SIG-M5 treated with dmso at 0.1 percent for 504 hours (cell line): Measurements from ENCODE around the gene GYPB.
A peak's percentile ranks its signal among the peaks of the same experiment; 100 is the strongest.
"Not testable (repeated sequence)": the region's sequence is repeated elsewhere in the genome, so short reads cannot be mapped to it uniquely, and the experiment has no call there.

Experiments
- DNase-seq: peaks from one replicate; lab custom pipeline; 2025; ENCODE audit not compliant: unreplicated experiment; lab: John Stamatoyannopoulos, UW

GYPB gene

GRCh38 chr4:144019277-144019676 lies at the start of gene GYPB:
TSS of gene GYPB (minus strand) at chr4:144019380. CDS start at chr4:144019287, 93 bp downstream.
- not testable (repeated sequence) for DNase-seq

- DNase-seq, result not testable (repeated sequence)
These were observed 42.4 kb upstream of the GYPB start for GRCh38 chr4:144061556-144061955.

GRCh38 chr4:144060234-144060859 lies 41.2 kb upstream of the GYPB start:
- DNase-seq, result not testable (repeated sequence)

GRCh38 chr4:144056800-144057199 lies 37.6 kb upstream of the GYPB start:
- DNase-seq, result no peak

- DNase-seq, result not testable (repeated sequence)
These were observed 36.2 kb upstream of the GYPB start for GRCh38 chr4:144055336-144055735.

- not testable (repeated sequence) for DNase-seq
These were observed 32.3 kb upstream of the GYPB start for GRCh38 chr4:144051494-144051893.

- DNase-seq, result not testable (repeated sequence)
These were observed 31.5 kb upstream of the GYPB start for GRCh38 chr4:144050631-144051030.

GRCh38 chr4:144049495-144050424 lies 30.6 kb upstream of the GYPB start:
- DNase-seq, result not testable (repeated sequence)

DNA sequence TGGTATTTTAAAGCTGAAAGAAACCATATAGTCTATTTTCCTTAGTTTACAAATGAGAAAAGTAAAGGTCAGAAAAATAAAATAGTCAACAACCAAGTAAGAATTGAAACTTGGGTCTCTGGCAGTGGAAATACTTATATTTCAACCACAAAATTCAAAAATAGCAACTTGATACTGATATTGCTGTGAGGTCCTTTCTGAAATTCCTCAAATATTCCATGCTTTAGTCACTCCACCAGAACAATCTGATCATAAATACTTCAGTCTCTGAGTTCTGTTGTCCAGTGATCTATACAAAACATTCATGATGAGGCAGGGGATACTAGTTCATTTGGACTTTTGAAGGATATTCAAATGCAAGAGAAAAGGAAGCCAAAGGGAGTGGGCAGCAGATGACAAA lies 25.8 kb upstream of the GYPB start:
- DNase-seq, result not testable (repeated sequence)

DNA sequence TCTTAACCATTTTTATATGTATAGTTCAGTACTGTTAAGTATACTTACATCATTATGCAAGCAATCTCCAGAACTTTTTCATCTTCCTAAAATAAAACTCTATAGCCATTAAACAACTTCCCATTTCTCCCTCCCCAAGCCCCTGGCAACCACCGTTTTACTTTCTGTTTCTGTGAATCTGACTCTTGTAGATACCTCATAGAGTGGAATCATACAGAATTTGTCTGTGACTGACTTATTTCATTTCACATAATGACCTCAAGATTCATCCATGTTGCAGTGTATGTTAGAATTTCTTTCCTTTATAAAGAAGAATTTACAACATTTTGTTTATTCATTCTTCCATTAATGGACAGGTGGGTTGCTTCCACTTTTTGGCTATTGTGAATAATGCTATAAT lies 13.4 kb upstream of the GYPB start:
- DNase-seq, result not testable (repeated sequence)

DNA sequence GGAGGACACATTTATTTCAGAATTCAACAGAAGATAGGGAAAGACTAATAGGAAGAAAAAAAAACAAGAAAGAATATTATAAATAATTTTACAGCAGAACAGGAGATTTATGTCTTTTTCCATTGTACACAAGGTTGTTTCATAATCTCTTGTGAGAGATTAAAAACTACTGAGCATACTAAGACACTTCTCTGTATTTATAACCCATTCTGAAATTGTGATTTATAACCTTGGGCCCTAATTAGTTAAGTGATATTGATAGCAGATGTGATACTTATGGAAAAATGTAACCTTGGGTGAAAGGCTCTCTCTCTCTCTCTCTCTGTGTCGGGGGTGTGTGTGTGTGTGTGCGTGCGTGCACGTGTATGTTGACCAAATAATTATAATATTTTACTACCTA lies 12.7 kb upstream of the GYPB start:
- not testable (repeated sequence) for DNase-seq

DNA sequence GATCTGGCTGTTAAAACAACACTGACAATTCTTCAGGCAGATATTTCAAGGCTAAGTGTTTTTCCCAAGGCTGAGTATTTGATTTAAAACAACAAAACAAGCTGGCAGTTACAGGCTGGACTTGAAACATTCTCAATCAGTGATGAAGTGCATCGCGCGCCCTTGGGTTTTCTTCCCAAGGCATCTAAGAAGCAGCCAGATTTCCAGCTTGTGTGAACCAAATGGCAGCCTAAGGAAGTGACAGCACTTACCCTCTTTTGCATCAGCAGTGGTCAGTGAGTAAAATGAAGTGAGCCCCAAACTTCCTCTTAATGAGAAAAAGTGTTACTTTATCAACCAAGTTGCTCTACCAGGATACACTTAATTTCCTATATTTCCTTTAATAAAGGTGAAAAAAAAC lies 12.2 kb upstream of the GYPB start:
- not testable (repeated sequence) for DNase-seq

GRCh38 chr4:144030708-144031107 lies 11.5 kb upstream of the GYPB start:
- DNase-seq, result not testable (repeated sequence)

DNA sequence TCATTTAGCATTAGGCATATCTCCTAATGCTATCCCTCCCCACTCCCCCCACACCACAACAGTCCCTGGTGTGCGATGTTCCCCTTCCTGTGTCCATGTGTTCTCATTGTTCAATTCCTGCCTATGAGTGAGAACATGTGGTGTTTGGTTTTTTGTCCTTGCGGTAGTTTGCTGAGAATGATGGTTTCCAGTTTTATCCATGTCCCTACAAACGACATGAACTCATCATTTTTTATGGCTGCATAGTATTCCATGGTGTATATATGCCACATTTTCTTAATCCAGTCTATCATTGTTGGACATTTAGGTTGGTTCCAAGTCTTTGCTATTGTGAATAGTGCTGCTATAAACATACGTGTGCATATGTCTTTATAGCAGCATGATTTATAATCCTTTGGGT lies 7.5 kb upstream of the GYPB start:
- not testable (repeated sequence) for DNase-seq

DNA sequence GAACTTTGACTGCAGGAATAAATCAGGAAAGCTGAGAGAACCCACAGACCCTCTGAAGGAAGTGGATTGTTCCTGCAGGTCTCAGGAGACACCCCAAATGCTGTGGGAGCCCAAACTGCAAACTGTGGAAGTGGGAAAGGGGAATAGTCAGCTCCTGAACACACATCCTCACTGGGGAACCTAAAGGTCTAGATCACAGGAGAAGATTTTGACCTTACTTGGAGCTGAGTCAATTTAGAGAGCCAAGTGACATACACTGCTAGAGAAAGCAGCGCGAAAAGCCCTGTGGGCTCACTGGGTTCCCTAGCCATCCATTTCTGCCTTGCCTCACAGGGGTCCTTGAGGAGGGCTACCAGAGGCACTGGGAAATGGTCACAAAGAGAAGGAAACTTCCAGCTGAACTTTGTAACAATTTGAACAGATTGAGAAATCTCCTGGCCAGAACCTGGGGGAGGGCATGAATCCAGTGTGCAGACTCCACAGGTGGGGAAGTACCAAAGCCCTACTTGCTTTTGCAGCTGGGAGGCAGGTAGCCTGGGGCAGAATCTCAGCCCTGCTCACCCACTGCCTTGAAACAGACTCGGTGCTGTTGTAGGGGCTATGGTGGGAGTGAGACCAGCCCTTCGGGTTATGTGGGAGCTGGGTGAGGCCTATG lies 5.3 kb upstream of the GYPB start:
- DNase-seq, result not testable (repeated sequence)

GRCh38 chr4:144022772-144023400 lies 3.7 kb upstream of the GYPB start:
- DNase-seq, result not testable (repeated sequence)

DNA sequence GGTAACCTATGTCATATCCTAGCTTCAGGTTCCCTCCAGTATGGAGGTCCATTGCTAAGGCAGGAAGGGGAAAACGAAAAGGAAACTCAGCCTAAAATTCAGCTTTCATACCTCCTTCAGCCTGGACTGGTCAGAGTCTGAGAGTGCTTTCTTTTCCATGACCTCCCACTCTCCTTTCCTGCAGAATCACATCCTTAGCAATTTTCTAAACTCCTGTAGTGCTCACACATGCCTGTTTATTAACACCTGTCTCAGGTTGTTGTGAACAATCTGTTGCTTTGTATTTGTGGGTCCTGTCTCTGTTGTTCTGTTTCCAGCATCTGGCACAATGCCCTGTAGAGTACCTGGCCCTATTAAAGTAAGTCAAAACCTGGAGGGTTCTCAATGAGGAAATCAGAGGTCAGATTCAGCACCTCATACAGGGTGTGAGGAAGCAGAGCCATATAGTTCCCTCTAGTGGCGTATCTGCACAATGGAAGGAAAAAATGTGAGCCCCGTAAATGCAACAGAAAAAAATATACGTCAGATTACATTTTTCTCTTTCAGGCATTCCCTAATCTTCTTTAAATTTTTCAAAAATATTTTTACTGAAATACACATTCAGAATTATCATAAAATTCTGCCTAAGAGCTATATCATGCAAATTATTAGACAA lies 2.3 kb upstream of the GYPB start:
- DNase-seq, result peak; percentile 33

DNA sequence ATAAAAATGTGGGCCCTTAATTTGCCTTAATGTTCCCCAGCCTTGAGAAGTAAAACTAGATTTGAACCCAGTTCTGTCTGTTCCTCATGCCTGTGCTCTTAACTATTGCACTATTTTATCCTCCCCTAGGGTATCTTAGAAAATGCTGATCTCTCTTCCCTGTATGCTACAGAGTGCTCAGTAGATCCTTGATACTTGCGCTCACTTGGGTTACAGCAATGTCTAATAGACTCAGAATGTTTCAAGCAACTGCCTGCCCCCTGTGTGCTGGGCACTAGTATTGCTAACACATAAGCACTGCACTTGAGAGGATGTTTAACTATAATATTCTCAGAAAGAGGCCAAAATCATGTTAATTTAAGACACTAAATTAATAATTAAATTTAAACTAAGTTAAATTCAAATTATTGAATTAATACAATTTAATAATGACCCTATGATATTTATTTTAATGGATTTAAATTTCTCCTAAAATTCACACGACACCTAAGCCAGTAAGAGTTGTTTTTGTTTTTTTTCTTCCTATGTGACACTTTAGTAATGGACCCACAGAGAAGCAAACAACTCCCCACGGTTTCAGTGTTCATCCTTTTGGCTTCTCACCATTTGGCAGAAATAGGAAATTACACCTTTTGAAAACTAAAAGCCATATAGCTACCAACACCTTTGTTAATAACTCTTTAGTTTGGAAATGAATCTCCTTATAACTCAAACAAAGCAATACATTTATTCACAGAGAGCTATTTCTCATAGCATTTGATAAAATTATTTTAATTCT lies 768 bp downstream of the GYPB start:
- not testable (repeated sequence) for DNase-seq

- not testable (repeated sequence) for DNase-seq
These were observed 1.9 kb downstream of the GYPB start for GRCh38 chr4:144017271-144017670.
